ENCODE data around the gene GALNT9. TPM values are rescaled to one million over a fixed set of nuclear protein-coding genes. Genes with fewer than 3 reads are reported as not detected.
A peak's percentile ranks its signal among the peaks of the same experiment; 100 is the strongest.

Gene GALNT9
- total RNA-seq, 2 experiments from 2014 or later, result not detected

DNA sequence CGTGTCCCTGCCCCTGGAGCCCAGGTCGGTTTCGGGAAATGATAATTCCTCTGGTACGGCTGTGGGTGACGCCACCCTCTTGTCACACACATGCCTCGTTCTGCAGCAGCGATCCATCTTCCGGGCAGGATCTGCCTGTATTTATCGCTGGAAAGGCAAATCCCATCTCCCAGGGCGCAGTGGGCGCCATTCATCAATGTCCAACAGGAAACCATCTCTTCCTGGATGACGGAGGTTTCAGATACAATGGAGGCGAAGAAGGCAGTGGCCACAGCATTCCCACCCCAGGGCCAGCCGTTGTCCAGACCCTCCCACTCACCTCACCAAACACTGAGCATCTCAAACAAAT is 110.9 kb downstream of the GALNT9 start:
- Mint-ChIP-seq H3K4me1 (peaks cover 6% of the 10 kb centered on the region), H3K36me3 (ENCODE audit: low read depth) (no peaks in the 10 kb centered on the region), H3K27me3 (peaks cover 8% of the 10 kb centered on the region), H3K9me3 (no peaks in the 10 kb centered on the region), H3K27ac (no peak overlapping the region), H3K4me3 (no peak overlapping the region)
- ChIA-PET POLR2A (no interaction called here), CTCF (interaction anchor here (1.4 kb wide), 1 partner anchor 65 kb away, joined by 7 read pairs; no protein-coding TSS in a partner anchor)
- no peak for DNase-seq

DNA sequence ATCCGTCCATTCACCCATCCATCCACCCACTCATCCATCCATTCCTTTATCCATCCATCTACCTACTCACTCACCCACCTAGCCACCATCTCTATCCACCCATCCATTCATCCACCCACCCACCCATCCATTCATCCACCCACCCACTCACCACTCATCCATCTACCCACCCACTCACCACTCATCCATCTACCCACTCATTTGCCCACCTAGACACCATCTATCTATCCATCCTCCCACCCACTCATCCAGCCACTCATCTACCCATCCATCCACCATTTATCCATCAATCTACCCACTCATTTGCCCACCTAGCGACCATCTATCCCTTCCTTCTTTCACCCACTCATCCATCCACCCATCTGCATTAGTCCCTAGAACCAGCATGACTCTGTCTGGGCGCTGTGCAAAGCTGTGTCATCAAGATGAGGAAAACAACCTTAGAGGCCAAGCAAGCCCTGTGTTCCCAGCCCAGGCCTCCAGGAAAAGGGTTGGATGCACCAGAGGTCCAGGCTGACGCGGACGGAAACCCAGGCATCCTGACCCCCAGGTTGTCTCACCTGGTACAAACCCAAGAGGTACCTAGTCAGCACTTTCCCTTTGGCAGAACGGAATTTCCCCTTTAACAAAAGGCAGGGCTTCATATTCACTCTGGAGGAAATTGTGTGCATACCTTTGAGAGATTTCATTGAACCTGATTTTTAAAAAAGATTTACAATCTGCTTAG is 111.4 kb downstream of the GALNT9 start:
- no peak overlapping the region for H3K4me3 Mint-ChIP-seq
- no peak overlapping the region for H3K27ac Mint-ChIP-seq
- H3K27me3 Mint-ChIP-seq, result peaks cover 8% of the 10 kb centered on the region
- H3K9me3 Mint-ChIP-seq, result peaks cover 4% of the 10 kb centered on the region
- ChIA-PET POLR2A (no interaction called here), CTCF (interaction anchor here (1.4 kb wide), 1 partner anchor 64 kb away, joined by 7 read pairs; no protein-coding TSS in a partner anchor)
- H3K36me3 Mint-ChIP-seq (ENCODE audit: low read depth), result peaks cover 3% of the 10 kb centered on the region
- H3K4me1 Mint-ChIP-seq, result peaks cover 8% of the 10 kb centered on the region
- DNase-seq, result no peak

DNA sequence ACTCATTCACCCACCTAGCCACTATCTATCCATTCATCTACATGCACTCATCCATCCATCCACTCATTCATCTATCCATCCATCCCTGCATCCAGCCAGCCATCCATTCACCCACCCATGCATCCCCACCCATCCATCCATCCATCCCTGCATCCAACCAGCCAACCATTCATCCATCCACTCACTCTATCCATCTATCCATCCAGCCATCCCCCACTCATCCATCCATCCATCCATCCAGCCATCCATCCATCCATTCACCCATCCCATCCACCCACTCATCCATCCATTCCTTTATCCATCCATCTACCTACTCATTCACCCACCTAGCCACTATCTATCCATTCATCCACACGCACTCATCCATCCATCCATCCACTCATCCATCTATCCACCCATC is 112.0 kb downstream of the GALNT9 start:
- H3K4me1 Mint-ChIP-seq, result peaks cover 6% of the 10 kb centered on the region
- H3K4me3 Mint-ChIP-seq, result no peak overlapping the region
- ChIA-PET POLR2A (no interaction called here), CTCF (no interaction called here)
- peaks cover 5% of the 10 kb centered on the region for H3K27me3 Mint-ChIP-seq
- no peak for DNase-seq
- H3K36me3 Mint-ChIP-seq (ENCODE audit: low read depth), result peaks cover 3% of the 10 kb centered on the region
- no peak overlapping the region for H3K27ac Mint-ChIP-seq
- peaks cover 4% of the 10 kb centered on the region for H3K9me3 Mint-ChIP-seq

DNA sequence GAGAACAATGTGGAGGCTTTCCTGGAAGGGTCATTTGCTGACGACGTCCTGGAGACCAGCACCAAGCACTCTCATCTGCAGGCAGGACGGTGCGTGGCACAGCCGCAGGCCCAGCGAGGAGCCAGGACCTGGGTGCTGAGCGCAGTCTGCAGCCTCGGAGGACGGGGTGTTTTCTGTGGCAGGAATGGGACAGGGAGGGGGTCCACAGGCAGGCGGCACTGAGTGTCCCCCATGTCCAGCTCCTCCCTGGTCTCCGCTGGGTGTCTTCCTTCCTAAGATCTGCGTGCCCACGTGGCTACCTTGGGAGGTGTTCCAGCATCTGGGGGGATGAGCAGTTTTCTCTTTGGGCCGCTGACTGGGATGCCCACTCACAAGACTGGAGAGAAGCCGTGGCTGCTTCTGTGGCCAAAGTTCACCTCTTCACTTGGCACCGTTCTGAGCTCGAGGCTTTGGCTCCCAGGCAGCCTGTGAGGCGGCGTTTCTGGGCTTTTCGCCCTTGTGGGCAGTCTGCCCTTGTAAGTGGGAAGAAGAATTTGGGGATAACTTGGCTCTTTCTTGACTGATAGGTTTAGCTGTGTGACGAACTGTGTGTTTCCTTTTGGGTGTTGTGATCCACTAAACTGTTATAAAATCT is 112.9 kb downstream of the GALNT9 start:
- no peak for DNase-seq
- Mint-ChIP-seq H3K4me1 (peaks cover 2% of the 10 kb centered on the region), H3K36me3 (ENCODE audit: low read depth) (peaks cover 3% of the 10 kb centered on the region), H3K27me3 (peaks cover 3% of the 10 kb centered on the region), H3K9me3 (peaks cover 4% of the 10 kb centered on the region), H3K27ac (no peak overlapping the region), H3K4me3 (no peak overlapping the region)
- CTCF ChIA-PET, result no interaction called here
- POLR2A ChIA-PET, result no interaction called here

DNA sequence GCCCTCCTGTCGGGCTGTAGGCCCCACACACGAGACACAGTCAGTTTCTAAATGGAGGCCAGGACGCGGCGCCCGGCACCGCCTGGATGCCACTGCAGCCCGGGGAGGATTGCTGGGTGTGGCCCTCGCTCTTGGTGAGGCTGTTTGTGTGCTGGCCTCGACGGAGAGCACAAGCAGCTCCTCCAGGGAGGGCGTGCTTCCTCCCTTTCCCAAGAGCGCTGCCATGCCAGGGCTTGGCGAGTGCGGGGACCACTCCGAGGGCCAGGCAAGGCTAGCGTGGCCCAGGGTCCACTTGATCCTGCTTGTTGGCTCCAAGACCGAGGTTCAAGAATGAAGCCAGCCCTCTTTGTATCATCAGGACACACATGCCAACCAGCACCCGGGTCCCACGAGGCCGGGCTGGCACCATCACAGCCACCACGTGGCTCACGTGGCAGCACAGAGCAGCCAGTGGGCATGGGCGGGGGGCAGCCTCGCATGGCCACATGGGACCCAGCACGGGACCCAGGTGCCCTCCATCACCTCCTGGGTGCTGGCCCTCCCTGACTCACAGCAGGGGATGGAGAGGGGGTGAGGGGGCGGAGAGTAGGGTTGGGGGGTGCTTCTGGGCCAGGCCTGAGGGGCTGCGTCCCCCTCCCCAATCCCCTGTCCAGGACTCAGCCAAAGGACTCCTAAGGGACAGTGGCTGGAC is 113.9 kb downstream of the GALNT9 start:
- Mint-ChIP-seq H3K9me3 (peaks cover 4% of the 10 kb centered on the region), H3K27ac (peak overlapping the region; percentile 21), H3K27me3 (peaks cover 3% of the 10 kb centered on the region), H3K4me1 (peaks cover 2% of the 10 kb centered on the region), H3K36me3 (ENCODE audit: low read depth) (peaks cover 3% of the 10 kb centered on the region), H3K4me3 (no peak overlapping the region)
- CTCF ChIA-PET, result no interaction called here
- POLR2A ChIA-PET, result no interaction called here
- no peak for DNase-seq

DNA sequence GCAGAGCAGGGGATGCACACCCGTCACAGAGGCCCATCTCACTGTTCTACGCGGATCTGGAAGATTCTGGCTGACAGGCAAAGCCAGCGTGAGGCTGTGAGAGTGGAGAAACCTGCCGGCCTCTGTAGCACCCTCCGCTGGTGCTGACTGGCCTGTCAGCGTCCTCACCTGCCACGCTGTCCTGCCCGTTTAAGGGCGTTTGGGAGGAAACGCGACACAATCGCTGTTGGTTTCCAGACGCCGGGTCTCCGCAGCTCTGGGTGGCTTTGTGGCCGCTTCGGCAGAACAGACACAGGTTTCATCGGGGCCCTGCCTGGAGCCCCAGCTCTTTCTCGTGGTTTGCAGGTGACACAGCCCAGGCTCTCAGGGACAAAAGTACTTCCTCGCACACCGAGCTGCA is 114.5 kb downstream of the GALNT9 start:
- Mint-ChIP-seq H3K4me1 (peaks cover 3% of the 10 kb centered on the region), H3K4me3 (no peak overlapping the region), H3K27me3 (no peaks in the 10 kb centered on the region), H3K36me3 (ENCODE audit: low read depth) (peaks cover 3% of the 10 kb centered on the region), H3K9me3 (peaks cover 4% of the 10 kb centered on the region), H3K27ac (no peak overlapping the region)
- ChIA-PET CTCF (no interaction called here), POLR2A (no interaction called here)
- DNase-seq, result no peak

DNA sequence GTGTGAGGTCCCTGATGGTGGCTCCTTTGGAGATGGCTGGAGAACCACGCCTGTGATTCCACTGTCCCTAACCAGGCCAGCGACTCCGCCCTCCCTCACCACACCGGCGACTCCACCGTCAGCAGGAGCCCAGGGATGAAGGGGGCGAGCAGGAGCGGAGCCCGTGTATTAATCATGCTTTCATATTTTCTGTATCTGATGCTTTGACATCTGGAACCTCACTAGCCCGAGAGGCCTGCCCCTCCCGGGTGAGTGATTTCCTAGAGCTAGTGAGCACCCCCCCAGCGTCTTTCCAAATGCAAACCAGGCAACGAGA is 115.3 kb downstream of the GALNT9 start:
- no peak overlapping the region for H3K4me3 Mint-ChIP-seq
- H3K4me1 Mint-ChIP-seq, result peaks cover 4% of the 10 kb centered on the region
- H3K27me3 Mint-ChIP-seq, result no peaks in the 10 kb centered on the region
- ChIA-PET CTCF (no interaction called here), POLR2A (no interaction called here)
- H3K36me3 Mint-ChIP-seq (ENCODE audit: low read depth), result peaks cover 3% of the 10 kb centered on the region
- H3K27ac Mint-ChIP-seq, result no peak overlapping the region
- DNase-seq, result no peak
- H3K9me3 Mint-ChIP-seq, result peaks cover 4% of the 10 kb centered on the region

DNA sequence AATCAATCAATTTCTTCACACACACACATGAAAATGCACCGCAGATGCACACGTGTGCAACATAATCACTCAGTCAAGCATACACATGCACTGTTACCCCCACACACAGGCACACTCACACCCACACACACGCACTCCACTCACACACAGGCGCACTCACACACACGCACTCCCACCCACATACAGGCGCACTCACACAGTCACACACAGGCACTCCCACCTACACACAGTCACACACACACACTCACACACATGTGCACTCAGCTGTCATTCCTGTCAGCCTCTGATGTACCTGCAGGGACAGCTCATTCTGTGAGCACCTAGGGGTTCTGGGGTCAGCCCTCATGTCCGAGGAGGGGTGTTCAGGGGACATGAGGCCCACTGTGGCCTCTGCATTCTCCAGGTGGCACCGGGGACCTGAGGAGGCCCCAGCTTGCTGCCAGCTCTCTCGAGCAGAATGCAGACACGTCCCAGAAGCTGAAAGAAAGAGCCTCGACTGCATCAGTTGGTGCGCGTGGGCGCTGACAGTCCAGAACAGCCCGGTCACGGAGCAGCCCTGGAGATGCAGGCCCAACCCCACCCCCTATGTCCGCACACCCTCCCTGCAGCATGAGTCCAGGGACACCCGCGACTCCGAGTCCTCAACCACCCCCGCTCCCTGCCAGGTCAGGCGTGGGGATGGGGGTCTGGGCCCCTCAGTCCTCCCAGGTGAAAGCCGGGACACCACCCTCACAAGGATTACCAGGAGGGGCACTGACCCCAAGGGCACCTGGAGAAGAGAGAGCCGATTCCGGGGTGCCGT is 115.8 kb downstream of the GALNT9 start:
- CTCF ChIA-PET, result no interaction called here
- no peaks in the 10 kb centered on the region for H3K27me3 Mint-ChIP-seq
- H3K36me3 Mint-ChIP-seq (ENCODE audit: low read depth), result peaks cover 3% of the 10 kb centered on the region
- POLR2A ChIA-PET, result no interaction called here
- H3K4me1 Mint-ChIP-seq, result peaks cover 4% of the 10 kb centered on the region
- no peak overlapping the region for H3K27ac Mint-ChIP-seq
- H3K9me3 Mint-ChIP-seq, result peaks cover 4% of the 10 kb centered on the region
- no peak overlapping the region for H3K4me3 Mint-ChIP-seq
- DNase-seq, result no peak

DNA sequence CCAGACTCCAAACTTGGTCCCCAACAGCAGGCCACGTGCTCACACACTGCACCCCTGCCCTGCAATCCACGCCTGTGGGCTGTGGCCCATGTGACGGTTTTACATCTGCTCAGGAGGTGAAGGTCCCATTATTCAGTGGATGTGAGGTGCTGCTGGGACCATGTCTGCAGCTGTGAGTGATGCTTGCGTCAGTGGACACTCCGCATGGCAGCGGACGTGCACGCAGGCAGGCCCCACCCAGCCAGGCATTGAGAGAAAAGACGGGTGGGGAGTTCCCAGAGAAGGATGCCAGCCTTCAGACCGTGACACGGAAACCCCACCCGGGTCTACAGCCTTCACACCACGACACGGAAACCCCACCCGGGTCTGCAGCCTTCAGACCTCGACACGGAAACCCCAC is 117.6 kb downstream of the GALNT9 start:
- H3K27me3 Mint-ChIP-seq, result peaks cover 4% of the 10 kb centered on the region
- peaks cover 4% of the 10 kb centered on the region for H3K4me1 Mint-ChIP-seq
- H3K36me3 Mint-ChIP-seq (ENCODE audit: low read depth), result peaks cover 3% of the 10 kb centered on the region
- H3K4me3 Mint-ChIP-seq, result no peak overlapping the region
- ChIA-PET CTCF (no interaction called here), POLR2A (no interaction called here)
- DNase-seq, result no peak
- no peak overlapping the region for H3K27ac Mint-ChIP-seq
- H3K9me3 Mint-ChIP-seq, result peaks cover 4% of the 10 kb centered on the region

DNA sequence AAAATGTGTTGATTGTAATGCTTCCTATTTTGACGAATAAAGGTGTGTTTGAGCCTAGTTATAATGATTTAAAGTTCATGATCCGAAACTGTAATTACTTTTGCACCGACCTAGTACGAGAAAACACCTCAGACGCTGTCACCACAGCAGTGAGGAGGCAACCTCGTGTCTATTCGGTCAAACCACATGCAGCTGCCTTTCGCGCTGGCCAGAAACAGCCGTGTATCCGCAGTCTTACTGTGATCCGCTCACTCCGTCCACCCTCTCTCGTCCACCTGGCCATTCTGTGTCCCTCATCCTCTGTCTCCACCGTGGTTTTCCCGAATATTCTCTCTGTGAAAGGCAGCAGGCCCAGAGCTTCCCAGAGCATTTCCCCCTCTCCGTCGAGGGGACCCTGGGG is 118.1 kb downstream of the GALNT9 start:
- Mint-ChIP-seq H3K9me3 (peaks cover 4% of the 10 kb centered on the region), H3K4me1 (peaks cover 4% of the 10 kb centered on the region), H3K36me3 (ENCODE audit: low read depth) (peaks cover 3% of the 10 kb centered on the region), H3K4me3 (no peak overlapping the region), H3K27me3 (peaks cover 4% of the 10 kb centered on the region), H3K27ac (no peak overlapping the region)
- CTCF ChIA-PET, result no interaction called here
- POLR2A ChIA-PET, result no interaction called here
- no peak for DNase-seq

DNA sequence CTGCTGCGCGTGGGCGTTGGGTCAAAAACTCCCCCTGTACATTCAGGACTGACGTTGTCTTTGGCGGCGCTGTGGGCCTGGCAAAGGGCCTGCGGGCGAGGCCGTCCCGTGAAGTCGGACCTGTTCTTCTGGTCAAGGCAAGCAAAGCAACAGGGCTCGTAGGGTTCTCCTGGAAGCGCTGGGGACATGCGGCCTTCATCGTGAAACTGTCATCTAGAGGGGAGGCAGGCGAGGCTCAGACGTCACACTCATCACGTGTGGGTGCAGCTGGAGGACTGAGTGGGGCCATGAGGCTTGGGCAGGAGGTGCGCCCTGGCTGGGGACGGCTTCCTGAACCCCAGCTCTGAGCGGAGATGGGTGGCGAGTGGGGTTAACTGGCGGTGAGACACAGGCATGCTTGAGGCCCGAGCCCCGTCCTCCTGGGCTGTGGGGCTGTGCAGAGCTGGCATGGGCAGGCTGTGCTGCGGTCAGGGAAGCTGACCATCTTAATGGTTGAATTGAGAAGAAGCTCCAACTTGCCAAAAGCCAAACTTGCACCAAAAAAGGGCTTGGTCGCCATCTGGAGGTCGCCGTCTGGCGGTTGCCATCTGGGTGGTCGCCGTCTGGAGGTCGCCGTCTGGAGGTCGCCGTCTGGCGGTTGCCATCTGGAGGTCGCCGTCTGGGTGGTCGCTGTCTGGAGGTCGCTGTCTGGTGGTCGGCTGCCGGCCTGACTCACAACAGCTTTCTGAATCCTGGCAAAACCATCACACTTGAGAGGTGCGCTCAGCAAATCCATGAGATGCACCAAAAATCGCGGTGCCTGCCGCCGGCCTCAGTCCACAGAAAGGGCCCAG is 119.0 kb downstream of the GALNT9 start:
- peaks cover 4% of the 10 kb centered on the region for H3K9me3 Mint-ChIP-seq
- no peak overlapping the region for H3K27ac Mint-ChIP-seq
- H3K27me3 Mint-ChIP-seq, result peaks cover 12% of the 10 kb centered on the region
- no peak overlapping the region for H3K4me3 Mint-ChIP-seq
- peaks cover 3% of the 10 kb centered on the region for H3K36me3 Mint-ChIP-seq (ENCODE audit: low read depth)
- CTCF ChIA-PET, result no interaction called here
- H3K4me1 Mint-ChIP-seq, result peaks cover 4% of the 10 kb centered on the region
- POLR2A ChIA-PET, result no interaction called here
- no peak for DNase-seq

DNA sequence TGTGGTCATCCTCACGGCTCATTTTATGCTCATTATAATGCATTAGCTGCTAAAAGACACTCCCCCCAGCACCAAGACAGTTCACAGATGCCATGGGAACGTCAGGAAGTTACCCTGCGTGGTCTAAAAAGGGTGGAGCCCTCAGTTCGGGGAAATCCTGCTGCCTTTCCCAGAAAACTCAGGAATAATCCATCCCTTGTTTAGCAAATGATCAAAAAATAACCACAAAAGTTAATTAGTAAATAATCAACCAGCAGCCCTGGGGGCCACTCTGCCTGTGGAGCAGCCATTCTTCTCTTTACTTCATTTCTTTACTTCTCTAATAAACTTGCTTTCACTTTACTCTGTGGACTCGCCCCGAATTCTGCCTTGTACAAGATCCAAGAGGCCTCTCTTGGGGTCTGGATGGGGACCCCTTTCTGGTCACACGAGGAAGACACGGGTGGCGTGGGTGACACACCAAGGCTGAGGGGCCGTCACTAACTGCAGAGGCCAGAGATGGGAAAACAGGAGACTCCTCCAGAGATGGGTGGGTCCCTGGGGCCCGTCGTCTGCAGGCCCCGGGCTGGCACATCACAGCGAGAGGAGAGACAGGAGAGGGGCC is 119.7 kb downstream of the GALNT9 start:
- ChIA-PET CTCF (interaction anchor here (1.7 kb wide), 1 partner anchor 18 kb away, joined by 4 read pairs; no protein-coding TSS in a partner anchor), POLR2A (no interaction called here)
- Mint-ChIP-seq H3K27me3 (peaks cover 19% of the 10 kb centered on the region), H3K4me1 (peaks cover 4% of the 10 kb centered on the region), H3K9me3 (peaks cover 4% of the 10 kb centered on the region), H3K27ac (no peak overlapping the region), H3K36me3 (ENCODE audit: low read depth) (peaks cover 3% of the 10 kb centered on the region), H3K4me3 (no peak overlapping the region)
- DNase-seq, result no peak

Measured in activated CD4-positive, alpha-beta T cell treated with anti-CD3 and anti-CD28 coated beads, Interleukin-2, amount 10 ng/mL, durations not matched to agents 7 days and 5 days (primary cell).